Measurements from ENCODE around the gene KHK.

The KHK gene

GRCh38 chr2:27133905-27134780 is 47.6 kb downstream of the KHK start, which contains the start of gene PREB:
Gene PREB, minus strand, starts transcription at chr2:27134636. Its CDS starts 215 bp downstream, at chr2:27134421.
- no peaks in the 10 kb centered on the region for H3K9me3 Mint-ChIP-seq
- H3K4me1 Mint-ChIP-seq (ENCODE audit: low read depth): peaks cover 25% of the 10 kb centered on the region
- H3K27me3 Mint-ChIP-seq: no peaks in the 10 kb centered on the region
- peaks cover 32% of the 10 kb centered on the region for H3K36me3 Mint-ChIP-seq (ENCODE audit: low read depth)
- peak within 1 kb of the TSS; percentile 91 for H3K27ac Mint-ChIP-seq
- peak within 1 kb of the TSS; percentile 97 for H3K4me3 Mint-ChIP-seq

- H3K9me3 Mint-ChIP-seq: no peaks in the 10 kb centered on the region
- H3K4me1 Mint-ChIP-seq (ENCODE audit: low read depth): peaks cover 25% of the 10 kb centered on the region
- peak overlapping the region; percentile 97 for H3K4me3 Mint-ChIP-seq
- H3K27ac Mint-ChIP-seq: peak overlapping the region; percentile 91
- H3K36me3 Mint-ChIP-seq (ENCODE audit: low read depth): peaks cover 25% of the 10 kb centered on the region
- H3K27me3 Mint-ChIP-seq: no peaks in the 10 kb centered on the region
Measured at GRCh38 chr2:27134781-27135477, 48.4 kb downstream of the KHK start.

- Mint-ChIP-seq H3K9me3 (no peaks in the 10 kb centered on the region), H3K4me3 (peak overlapping the region; percentile 55)
Measured at GRCh38 chr2:27135478-27135955, 48.9 kb downstream of the KHK start.

DNA sequence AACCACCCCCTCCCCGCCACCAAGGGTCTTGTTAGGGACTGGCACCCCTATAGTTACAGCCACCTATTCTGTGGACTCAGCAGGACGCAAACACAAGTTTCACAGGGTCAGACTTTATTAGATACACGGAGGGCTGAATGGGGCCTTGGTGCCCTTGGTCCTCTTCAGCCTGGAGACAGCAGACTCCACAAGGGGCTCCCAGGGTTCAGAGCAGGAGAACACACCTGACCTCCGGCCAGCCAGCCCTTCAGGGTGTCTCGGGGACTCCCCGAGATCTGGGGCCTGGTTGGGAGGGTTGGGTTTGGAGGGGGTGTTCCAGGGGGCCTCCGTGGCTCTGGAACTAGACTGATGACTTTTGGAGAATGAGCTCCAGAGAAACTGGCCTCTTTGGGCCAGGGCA is 50.2 kb downstream of the KHK start:
- no peak overlapping the region for H3K4me3 Mint-ChIP-seq
- H3K4me1 Mint-ChIP-seq (ENCODE audit: low read depth): peaks cover 25% of the 10 kb centered on the region
- peaks cover 15% of the 10 kb centered on the region for H3K36me3 Mint-ChIP-seq (ENCODE audit: low read depth)
- H3K27ac Mint-ChIP-seq: no peak overlapping the region
- H3K27me3 Mint-ChIP-seq: no peaks in the 10 kb centered on the region
- no peaks in the 10 kb centered on the region for H3K9me3 Mint-ChIP-seq

More at GRCh38 chr2:27135478-27135955, 48.9 kb downstream of the KHK start:
- H3K4me1 Mint-ChIP-seq (ENCODE audit: low read depth): peaks cover 25% of the 10 kb centered on the region
- peak overlapping the region; percentile 31 for H3K27ac Mint-ChIP-seq
- peaks cover 22% of the 10 kb centered on the region for H3K36me3 Mint-ChIP-seq (ENCODE audit: low read depth)
- H3K27me3 Mint-ChIP-seq: no peaks in the 10 kb centered on the region

DNA sequence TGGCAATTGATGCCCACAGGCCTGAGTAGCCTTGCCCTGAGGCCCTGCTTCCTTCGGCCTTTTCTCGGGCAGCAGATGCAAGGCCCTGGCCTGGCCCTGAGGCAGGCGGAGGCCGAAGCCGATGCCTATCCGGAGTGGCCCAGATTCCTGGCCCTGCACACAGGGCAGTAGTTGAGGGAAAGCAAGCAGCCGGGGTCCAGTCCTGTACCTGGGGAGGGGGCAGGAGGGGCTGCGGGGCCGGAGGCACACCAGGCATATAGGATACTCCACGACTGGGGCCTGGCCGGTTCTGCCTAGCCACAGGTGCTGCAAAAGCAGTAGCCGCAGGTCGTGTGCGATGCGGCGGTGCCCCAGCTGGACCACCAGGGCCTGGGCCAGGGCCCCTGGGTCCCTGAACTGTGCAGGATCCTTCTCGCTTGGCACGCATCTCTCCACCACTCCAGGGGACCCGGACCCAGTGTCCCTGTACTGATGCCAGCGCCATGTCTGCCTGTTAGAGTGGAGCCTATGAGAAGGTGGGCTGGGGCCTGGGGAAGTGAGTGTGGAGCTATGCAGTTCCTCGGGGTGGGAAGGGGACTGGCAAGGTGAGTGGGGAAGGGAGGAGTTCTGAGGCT is 50.9 kb downstream of the KHK start:
- peaks cover 12% of the 10 kb centered on the region for H3K36me3 Mint-ChIP-seq (ENCODE audit: low read depth)
- H3K4me1 Mint-ChIP-seq (ENCODE audit: low read depth): peaks cover 24% of the 10 kb centered on the region
- H3K9me3 Mint-ChIP-seq: no peaks in the 10 kb centered on the region
- H3K27me3 Mint-ChIP-seq: no peaks in the 10 kb centered on the region
- no peak overlapping the region for H3K27ac Mint-ChIP-seq
- H3K4me3 Mint-ChIP-seq: no peak overlapping the region

GRCh38 chr2:27138111-27138510 is 51.5 kb downstream of the KHK start:
- Mint-ChIP-seq H3K27ac (no peak overlapping the region), H3K27me3 (peaks cover 2% of the 10 kb centered on the region), H3K4me1 (ENCODE audit: low read depth) (peaks cover 17% of the 10 kb centered on the region), H3K9me3 (no peaks in the 10 kb centered on the region), H3K4me3 (no peak overlapping the region), H3K36me3 (ENCODE audit: low read depth) (peaks cover 7% of the 10 kb centered on the region)

DNA sequence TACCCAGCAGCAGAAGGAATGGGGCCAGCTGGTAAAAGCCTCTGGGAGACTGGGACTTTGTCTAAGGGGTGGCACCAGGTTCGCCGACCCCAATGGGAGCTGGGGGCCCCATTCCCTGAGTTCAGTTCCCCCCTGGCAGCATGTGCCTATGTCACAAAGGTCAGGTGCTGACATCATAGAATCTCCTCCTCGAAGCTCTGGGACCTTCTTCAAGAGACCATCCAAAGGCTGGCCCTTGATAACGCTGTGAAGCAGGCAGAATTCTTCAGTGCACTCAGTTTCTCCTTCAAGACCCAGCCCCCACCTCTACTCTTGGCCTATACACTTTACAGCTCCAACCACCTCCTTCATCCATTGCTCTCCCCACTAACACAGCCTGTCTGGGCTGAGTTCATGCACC is 52.7 kb downstream of the KHK start, which contains the start of gene PRR30:
Gene PRR30, minus strand, starts transcription at position 101 of the 400 bp plus-strand sequence. CDS start 1,081 bp downstream, outside the sequence.
- no peak within 1 kb of the TSS for H3K4me3 Mint-ChIP-seq
- no peak within 1 kb of the TSS for H3K27ac Mint-ChIP-seq
- no peaks in the 10 kb centered on the region for H3K9me3 Mint-ChIP-seq

GRCh38 chr2:27143285-27143684 is 56.7 kb downstream of the KHK start:
- Mint-ChIP-seq H3K4me1 (ENCODE audit: low read depth) (no peaks in the 10 kb centered on the region), H3K4me3 (no peak overlapping the region), H3K36me3 (ENCODE audit: low read depth) (no peaks in the 10 kb centered on the region), H3K9me3 (no peaks in the 10 kb centered on the region), H3K27ac (no peak overlapping the region), H3K27me3 (peaks cover 8% of the 10 kb centered on the region)

More for the DNA sequence above, 52.7 kb downstream of the KHK start, which contains the start of gene PRR30:
- peaks cover 10% of the 10 kb centered on the region for H3K4me1 Mint-ChIP-seq (ENCODE audit: low read depth)
- peaks cover 7% of the 10 kb centered on the region for H3K27me3 Mint-ChIP-seq
- no peaks in the 10 kb centered on the region for H3K36me3 Mint-ChIP-seq (ENCODE audit: low read depth)

GRCh38 chr2:27145682-27146081 is 59.1 kb downstream of the KHK start:
- no peaks in the 10 kb centered on the region for H3K9me3 Mint-ChIP-seq
- H3K4me1 Mint-ChIP-seq (ENCODE audit: low read depth): no peaks in the 10 kb centered on the region
- no peaks in the 10 kb centered on the region for H3K36me3 Mint-ChIP-seq (ENCODE audit: low read depth)
- H3K4me3 Mint-ChIP-seq: no peak overlapping the region
- peaks cover 11% of the 10 kb centered on the region for H3K27me3 Mint-ChIP-seq
- H3K27ac Mint-ChIP-seq: no peak overlapping the region

DNA sequence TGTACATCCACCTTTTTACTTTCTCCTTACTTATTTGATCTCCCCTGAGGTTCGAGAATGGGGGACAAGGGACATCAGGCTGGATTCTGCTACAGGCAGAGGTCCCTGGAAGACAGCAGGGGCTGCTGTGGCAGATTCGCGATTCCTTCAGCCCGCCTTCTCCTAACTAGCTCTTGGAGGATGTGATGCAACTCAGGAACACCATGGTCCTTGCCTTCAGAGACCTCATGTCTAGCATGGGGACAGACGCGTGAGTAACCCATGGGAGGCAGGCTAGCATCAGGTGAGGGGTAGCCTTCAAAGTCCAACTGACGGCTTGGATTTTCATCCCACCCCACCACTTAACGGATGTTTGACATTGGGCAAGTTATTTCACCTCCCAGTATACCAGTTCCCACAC is 61.4 kb downstream of the KHK start:
- no peaks in the 10 kb centered on the region for H3K9me3 Mint-ChIP-seq
- H3K27me3 Mint-ChIP-seq: peaks cover 11% of the 10 kb centered on the region
- H3K36me3 Mint-ChIP-seq (ENCODE audit: low read depth): no peaks in the 10 kb centered on the region
- no peaks in the 10 kb centered on the region for H3K4me1 Mint-ChIP-seq (ENCODE audit: low read depth)
- no peak overlapping the region for H3K4me3 Mint-ChIP-seq
- no peak overlapping the region for H3K27ac Mint-ChIP-seq

GRCh38 chr2:27148801-27149439 is 62.3 kb downstream of the KHK start, which contains the start of gene TCF23:
Gene TCF23, plus strand, starts transcription at chr2:27149004. Its CDS starts 130 bp downstream, at chr2:27149134.
- no peaks in the 10 kb centered on the region for H3K9me3 Mint-ChIP-seq
- H3K36me3 Mint-ChIP-seq (ENCODE audit: low read depth): no peaks in the 10 kb centered on the region
- peaks cover 4% of the 10 kb centered on the region for H3K27me3 Mint-ChIP-seq
- H3K4me1 Mint-ChIP-seq (ENCODE audit: low read depth): no peaks in the 10 kb centered on the region
- H3K4me3 Mint-ChIP-seq: no peak within 1 kb of the TSS
- no peak within 1 kb of the TSS for H3K27ac Mint-ChIP-seq

DNA sequence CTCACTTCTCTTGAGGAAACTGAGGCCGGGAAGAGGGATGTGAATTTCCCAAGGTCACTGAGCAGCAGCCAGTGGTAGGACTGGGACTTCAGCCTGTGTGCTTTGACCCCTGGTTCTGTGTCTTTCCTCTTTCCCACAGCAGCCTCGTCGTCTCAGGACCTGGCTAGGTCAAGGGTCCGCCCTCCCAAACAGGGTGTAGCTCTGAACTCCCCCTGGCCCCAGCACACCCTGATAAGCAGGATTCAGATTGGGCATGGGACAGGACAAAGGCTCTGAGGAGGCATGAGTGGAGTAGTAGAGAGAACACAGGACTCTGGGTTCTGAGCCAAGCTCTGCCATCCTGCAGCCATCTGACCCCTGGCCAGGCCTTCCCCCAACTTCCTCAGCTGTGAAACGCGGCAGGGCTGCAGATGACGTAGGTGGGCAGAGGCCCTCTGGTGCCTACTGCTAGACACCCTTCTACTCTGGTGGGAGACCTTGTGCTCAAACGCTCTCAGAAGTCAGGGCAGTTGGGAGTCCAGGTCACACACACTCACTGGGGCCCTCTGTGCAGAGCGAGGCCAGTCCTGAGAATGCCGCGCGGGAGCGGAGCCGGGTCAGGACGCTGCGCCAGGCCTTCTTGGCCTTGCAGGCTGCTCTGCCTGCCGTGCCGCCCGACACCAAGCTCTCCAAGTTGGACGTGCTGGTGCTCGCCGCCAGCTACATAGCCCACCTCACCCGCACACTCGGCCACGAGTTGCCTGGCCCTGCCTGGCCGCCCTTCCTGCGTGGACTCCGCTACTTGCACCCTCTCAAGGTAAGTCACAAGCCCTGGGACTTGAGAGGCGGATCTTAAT is 63.2 kb downstream of the KHK start:
- H3K4me1 Mint-ChIP-seq (ENCODE audit: low read depth): no peaks in the 10 kb centered on the region
- no peaks in the 10 kb centered on the region for H3K36me3 Mint-ChIP-seq (ENCODE audit: low read depth)
- H3K9me3 Mint-ChIP-seq: no peaks in the 10 kb centered on the region
- no peak overlapping the region for H3K27ac Mint-ChIP-seq
- H3K27me3 Mint-ChIP-seq: peaks cover 4% of the 10 kb centered on the region
- no peak overlapping the region for H3K4me3 Mint-ChIP-seq

Data from stimulated activated naive CD8-positive, alpha-beta T cell treated with anti-CD3 and anti-CD28 coated beads, Interleukin-15, Interleukin-2, amounts not matched to agents 100 ng/mL and 50 ng/mL, for 24 hours (primary cell).